Nephron (organoid): ENCODE data around the gene PRKN.
"Not testable (repeated sequence)": the region's sequence is repeated elsewhere in the genome, so short reads cannot be mapped to it uniquely, and the experiment has no call there.

Experiments
- H3K27ac Mint-ChIP-seq, 3 experiments: 2 replicates each; pipeline ENCODE4 v1.8.0; 2020; ENCODE audit warnings: mixed read lengths in 3 of 3, mild to moderate bottlenecking in 2 of 3, moderate library complexity in 1 of 3
- H3K27me3 Mint-ChIP-seq: 2 replicates; pipeline ENCODE4 v1.8.0; 2021; ENCODE audit warnings: low read depth, mild to moderate bottlenecking, moderate library complexity, mixed read lengths
- H3K36me3 Mint-ChIP-seq: 2 replicates; pipeline ENCODE4 v1.8.0; 2020; ENCODE audit warnings: low read depth, mixed read lengths
- H3K4me1 Mint-ChIP-seq: 2 replicates; pipeline ENCODE4 v1.8.0; 2020; ENCODE audit warnings: mixed read lengths
- H3K4me3 Mint-ChIP-seq, 3 experiments: 2 replicates each; pipeline ENCODE4 v1.8.0; 2020; ENCODE audit warnings: mild to moderate bottlenecking in 3 of 3, mixed read lengths in 3 of 3, moderate library complexity in 2 of 3
- H3K9me3 Mint-ChIP-seq: 2 replicates; pipeline ENCODE4 v1.8.0; 2020; ENCODE audit warnings: mixed read lengths
- CTCF ChIP-seq, 3 experiments: fragments of 200-600 bp; sonication (generic); IDR thresholded peaks; one replicate each; pipeline ENCODE4 v1.5.0; 2021; ENCODE audit warnings: antibody characterized with exemption in 3 of 3; ENCODE audit not compliant: unreplicated experiment in 3 of 3

PRKN gene

GRCh38 chr6:161832622-161833021, 894.9 kb downstream of the PRKN start:
- peaks cover 13% of the 10 kb centered on the region for H3K27me3 Mint-ChIP-seq
- H3K4me1 Mint-ChIP-seq = peaks cover 21% of the 10 kb centered on the region
- no peak overlapping the region for H3K27ac Mint-ChIP-seq
- no peaks in the 10 kb centered on the region for H3K9me3 Mint-ChIP-seq
- TF ChIP-seq CTCF (IDR thresholded peaks at IDR 0.05; ENCODE audit: unreplicated experiment in 3 of 3) = no peak
- H3K4me3 Mint-ChIP-seq = no peak overlapping the region
- H3K36me3 Mint-ChIP-seq = no peaks in the 10 kb centered on the region

GRCh38 chr6:161830866-161831616, 896.5 kb downstream of the PRKN start:
- no peaks in the 10 kb centered on the region for H3K9me3 Mint-ChIP-seq
- no peak for TF ChIP-seq CTCF (IDR thresholded peaks at IDR 0.05; ENCODE audit: unreplicated experiment in 3 of 3)
- H3K27me3 Mint-ChIP-seq = peaks cover 17% of the 10 kb centered on the region
- H3K36me3 Mint-ChIP-seq = no peaks in the 10 kb centered on the region
- H3K4me1 Mint-ChIP-seq = peaks cover 16% of the 10 kb centered on the region
- no peak overlapping the region for H3K27ac Mint-ChIP-seq
- H3K4me3 Mint-ChIP-seq = no peak overlapping the region

- Mint-ChIP-seq H3K9me3 (no peaks in the 10 kb centered on the region), H3K27me3 (peaks cover 7% of the 10 kb centered on the region), H3K4me1 (peaks cover 5% of the 10 kb centered on the region), H3K36me3 (no peaks in the 10 kb centered on the region), H3K4me3 (no peak overlapping the region), H3K27ac (no peak overlapping the region)
- TF ChIP-seq CTCF (IDR thresholded peaks at IDR 0.05; ENCODE audit: unreplicated experiment in 3 of 3) = no peak
Observed at GRCh38 chr6:161829291-161829729, 898.3 kb downstream of the PRKN start.

GRCh38 chr6:161828355-161828754, 899.2 kb downstream of the PRKN start:
- H3K9me3 Mint-ChIP-seq = no peaks in the 10 kb centered on the region
- no peak overlapping the region for H3K27ac Mint-ChIP-seq
- H3K4me3 Mint-ChIP-seq = no peak overlapping the region
- no peaks in the 10 kb centered on the region for H3K36me3 Mint-ChIP-seq
- H3K4me1 Mint-ChIP-seq = peaks cover 5% of the 10 kb centered on the region
- H3K27me3 Mint-ChIP-seq = peaks cover 7% of the 10 kb centered on the region
- TF ChIP-seq CTCF (IDR thresholded peaks at IDR 0.05; ENCODE audit: unreplicated experiment in 3 of 3) = no peak

GRCh38 chr6:161826512-161826911, 901.1 kb downstream of the PRKN start:
- Mint-ChIP-seq H3K27me3 (peaks cover 4% of the 10 kb centered on the region), H3K4me1 (peaks cover 5% of the 10 kb centered on the region), H3K9me3 (no peaks in the 10 kb centered on the region), H3K27ac (no peak overlapping the region), H3K4me3 (no peak overlapping the region), H3K36me3 (no peaks in the 10 kb centered on the region)
- TF ChIP-seq CTCF (IDR thresholded peaks at IDR 0.05; ENCODE audit: unreplicated experiment in 3 of 3) = no peak

- not testable (repeated sequence) for H3K4me3 Mint-ChIP-seq, H3K27ac Mint-ChIP-seq, H3K4me1 Mint-ChIP-seq, H3K27me3 Mint-ChIP-seq, H3K36me3 Mint-ChIP-seq, H3K9me3 Mint-ChIP-seq
Observed at GRCh38 chr6:161822204-161822603, 905.4 kb downstream of the PRKN start.
